GM23338 (cell line): ENCODE results near the gene NIBAN1.

Experiments
- CTCF ChIP-seq, 2 experiments: fragments of 200-600 bp in 1 of 2; sonication (generic) in 1 of 2; conservative IDR thresholded peaks; 2 replicates each; pipeline versions ENCODE4 v1.5.1 to v1.6.1; 2016 to 2017; ENCODE audit warnings: antibody characterized with exemption in 2 of 2, low read depth in 2 of 2, mild to moderate bottlenecking in 2 of 2, moderate library complexity in 1 of 2
- EZH2 ChIP-seq: fragments of 200-600 bp; sonication (generic); IDR thresholded peaks from one replicate; pipeline ENCODE4 v1.8.0; 2017; ENCODE audit warnings: antibody characterized with exemption, mild to moderate bottlenecking, low read depth; ENCODE audit not compliant: unreplicated experiment
- EZH2phosphoT487 ChIP-seq: fragments of 200-600 bp; sonication (generic); IDR thresholded peaks from one replicate; pipeline ENCODE4 v1.8.1; 2018; ENCODE audit warnings: antibody characterized with exemption; ENCODE audit not compliant: unreplicated experiment
- STAT1 ChIP-seq: IDR thresholded peaks from one replicate; pipeline ENCODE4 v1.6.1; 2016; ENCODE audit warnings: antibody characterized with exemption; ENCODE audit not compliant: unreplicated experiment
- TF ChIP-seq, protein P1 (sequence below): IDR thresholded peaks from one replicate; pipeline ENCODE4 v1.6.1; 2018; ENCODE audit warnings: antibody characterized with exemption; ENCODE audit not compliant: unreplicated experiment

GRCh38 chr1:184994301-184994700, 20.0 kb upstream of the NIBAN1 start:
- TF ChIP-seq CTCF (conservative IDR thresholded peaks at IDR 0.05; ENCODE audit: low read depth in 2 of 2) (no peak), STAT1 (no peak), EZH2phosphoT487 (no peak), EZH2 (no peak)
- TF ChIP-seq, protein P1, sequence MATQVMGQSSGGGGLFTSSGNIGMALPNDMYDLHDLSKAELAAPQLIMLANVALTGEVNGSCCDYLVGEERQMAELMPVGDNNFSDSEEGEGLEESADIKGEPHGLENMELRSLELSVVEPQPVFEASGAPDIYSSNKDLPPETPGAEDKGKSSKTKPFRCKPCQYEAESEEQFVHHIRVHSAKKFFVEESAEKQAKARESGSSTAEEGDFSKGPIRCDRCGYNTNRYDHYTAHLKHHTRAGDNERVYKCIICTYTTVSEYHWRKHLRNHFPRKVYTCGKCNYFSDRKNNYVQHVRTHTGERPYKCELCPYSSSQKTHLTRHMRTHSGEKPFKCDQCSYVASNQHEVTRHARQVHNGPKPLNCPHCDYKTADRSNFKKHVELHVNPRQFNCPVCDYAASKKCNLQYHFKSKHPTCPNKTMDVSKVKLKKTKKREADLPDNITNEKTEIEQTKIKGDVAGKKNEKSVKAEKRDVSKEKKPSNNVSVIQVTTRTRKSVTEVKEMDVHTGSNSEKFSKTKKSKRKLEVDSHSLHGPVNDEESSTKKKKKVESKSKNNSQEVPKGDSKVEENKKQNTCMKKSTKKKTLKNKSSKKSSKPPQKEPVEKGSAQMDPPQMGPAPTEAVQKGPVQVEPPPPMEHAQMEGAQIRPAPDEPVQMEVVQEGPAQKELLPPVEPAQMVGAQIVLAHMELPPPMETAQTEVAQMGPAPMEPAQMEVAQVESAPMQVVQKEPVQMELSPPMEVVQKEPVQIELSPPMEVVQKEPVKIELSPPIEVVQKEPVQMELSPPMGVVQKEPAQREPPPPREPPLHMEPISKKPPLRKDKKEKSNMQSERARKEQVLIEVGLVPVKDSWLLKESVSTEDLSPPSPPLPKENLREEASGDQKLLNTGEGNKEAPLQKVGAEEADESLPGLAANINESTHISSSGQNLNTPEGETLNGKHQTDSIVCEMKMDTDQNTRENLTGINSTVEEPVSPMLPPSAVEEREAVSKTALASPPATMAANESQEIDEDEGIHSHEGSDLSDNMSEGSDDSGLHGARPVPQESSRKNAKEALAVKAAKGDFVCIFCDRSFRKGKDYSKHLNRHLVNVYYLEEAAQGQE, result no peak
